GM11168 (cell line): ENCODE measurements around the gene RAB6B.

ENCODE experiments used
- in situ Hi-C: fragments of 300-500 bp; cut with MboI; formaldehyde crosslinking; loops from one replicate; pipeline ENCODE4 v1.12.0; 2022; ENCODE audit warnings: low sequenced_read_pairs; ENCODE audit not compliant: unreplicated experiment

Gene RAB6B

GRCh38 chr3:133840055-133840737 lies 55.5 kb downstream of the RAB6B start:
- in situ Hi-C loops, result no loop called here

- in situ Hi-C loops, result no loop called here
Measured at GRCh38 chr3:133838916-133839800, 56.5 kb downstream of the RAB6B start.

DNA sequence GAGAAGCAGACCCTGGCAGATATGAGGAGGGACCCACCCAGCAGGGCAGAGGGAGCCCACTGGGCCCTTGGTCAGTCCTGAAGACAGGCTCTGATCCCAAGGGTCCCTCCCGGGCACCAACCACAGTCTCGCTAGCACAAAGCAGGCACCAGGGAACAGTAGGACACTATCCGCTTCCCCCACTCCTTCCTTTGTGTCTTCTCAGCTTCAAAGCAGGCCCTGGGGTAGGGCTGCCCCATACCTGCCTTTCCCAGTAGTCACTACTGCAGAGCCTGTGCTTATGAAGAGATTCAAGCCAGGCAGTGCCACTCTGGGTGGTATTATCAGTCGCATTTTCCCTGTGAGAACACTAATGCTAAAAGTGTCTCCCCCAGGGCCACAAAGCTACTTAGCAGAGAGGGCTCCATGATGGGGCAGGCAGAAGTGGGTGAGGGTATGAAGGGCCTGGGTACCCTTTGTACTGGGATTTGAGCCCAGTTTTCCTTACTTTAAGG lies 57.3 kb downstream of the RAB6B start:
- in situ Hi-C loops, result no loop called here

DNA sequence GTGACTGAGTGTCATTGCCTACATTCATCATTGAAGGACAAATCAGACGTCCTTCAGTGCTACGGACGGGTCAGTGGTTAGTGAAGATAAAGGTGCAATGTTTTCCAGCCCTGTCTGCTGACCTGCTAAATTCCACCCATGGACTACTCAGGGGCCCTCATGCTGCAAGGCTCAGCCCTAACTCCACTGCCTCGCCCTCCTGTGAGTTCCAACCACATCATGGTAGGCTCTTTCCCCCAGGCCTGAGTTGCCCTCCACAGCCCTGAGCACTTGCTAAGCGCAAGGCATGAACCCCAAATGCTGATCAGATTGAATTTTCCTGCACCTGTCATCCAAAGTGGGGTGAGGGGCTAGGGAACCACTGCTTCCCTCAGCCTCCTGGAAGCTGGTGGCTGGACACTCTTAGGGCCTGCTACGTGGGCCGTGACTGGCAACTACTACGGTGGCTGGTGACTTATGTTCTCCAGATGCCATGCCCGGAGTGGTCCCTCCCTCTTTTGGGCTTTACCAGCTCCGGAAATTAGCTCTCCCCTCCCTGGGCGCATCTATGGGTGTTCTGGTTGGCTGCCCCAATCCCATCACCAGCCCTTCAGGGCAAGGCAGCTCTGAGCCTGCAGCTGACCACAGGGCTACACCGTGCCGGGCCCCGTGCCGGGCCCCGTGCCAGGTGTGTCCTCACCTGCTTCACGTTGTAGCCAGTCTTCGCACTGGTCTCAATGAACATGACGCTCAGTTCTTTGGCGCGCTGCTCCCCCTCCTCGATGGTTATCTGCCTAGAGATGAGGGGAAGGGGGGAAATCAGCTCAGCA lies 58.0 kb downstream of the RAB6B start:
- in situ Hi-C loops, result no loop called here

GRCh38 chr3:133836497-133837158 lies 59.1 kb downstream of the RAB6B start:
- in situ Hi-C loops, result no loop called here

DNA sequence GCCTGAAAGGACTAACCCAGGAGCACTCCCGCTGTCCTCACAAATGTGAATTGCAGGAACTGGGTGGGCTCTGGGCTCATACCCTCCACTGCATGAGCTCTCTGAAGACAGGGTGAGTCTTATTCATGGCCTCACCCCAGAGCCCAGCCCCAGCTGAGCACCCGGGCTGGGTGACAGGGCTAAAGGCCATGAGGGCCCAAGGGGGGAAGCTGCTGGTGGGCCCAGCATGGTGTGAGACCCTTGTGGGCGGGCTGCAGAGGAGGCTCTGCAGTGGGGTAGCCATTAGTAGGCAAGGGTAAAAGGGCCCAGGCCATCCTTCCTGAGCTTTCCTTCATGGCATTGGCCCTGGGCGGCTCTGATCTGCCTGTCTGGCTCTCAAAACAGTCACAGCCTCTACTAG lies 59.7 kb downstream of the RAB6B start:
- in situ Hi-C loops, result no loop called here

- in situ Hi-C loops, result no loop called here
Measured at GRCh38 chr3:133835418-133835743, 60.3 kb downstream of the RAB6B start.

- in situ Hi-C loops, result no loop called here
Measured at GRCh38 chr3:133834621-133835417, 60.9 kb downstream of the RAB6B start.

GRCh38 chr3:133833880-133834620 lies 61.6 kb downstream of the RAB6B start:
- in situ Hi-C loops, result no loop called here

- in situ Hi-C loops, result no loop called here
Measured at GRCh38 chr3:133833267-133833666, 62.4 kb downstream of the RAB6B start.

GRCh38 chr3:133832802-133833144 lies 62.9 kb downstream of the RAB6B start:
- in situ Hi-C loops, result no loop called here

DNA sequence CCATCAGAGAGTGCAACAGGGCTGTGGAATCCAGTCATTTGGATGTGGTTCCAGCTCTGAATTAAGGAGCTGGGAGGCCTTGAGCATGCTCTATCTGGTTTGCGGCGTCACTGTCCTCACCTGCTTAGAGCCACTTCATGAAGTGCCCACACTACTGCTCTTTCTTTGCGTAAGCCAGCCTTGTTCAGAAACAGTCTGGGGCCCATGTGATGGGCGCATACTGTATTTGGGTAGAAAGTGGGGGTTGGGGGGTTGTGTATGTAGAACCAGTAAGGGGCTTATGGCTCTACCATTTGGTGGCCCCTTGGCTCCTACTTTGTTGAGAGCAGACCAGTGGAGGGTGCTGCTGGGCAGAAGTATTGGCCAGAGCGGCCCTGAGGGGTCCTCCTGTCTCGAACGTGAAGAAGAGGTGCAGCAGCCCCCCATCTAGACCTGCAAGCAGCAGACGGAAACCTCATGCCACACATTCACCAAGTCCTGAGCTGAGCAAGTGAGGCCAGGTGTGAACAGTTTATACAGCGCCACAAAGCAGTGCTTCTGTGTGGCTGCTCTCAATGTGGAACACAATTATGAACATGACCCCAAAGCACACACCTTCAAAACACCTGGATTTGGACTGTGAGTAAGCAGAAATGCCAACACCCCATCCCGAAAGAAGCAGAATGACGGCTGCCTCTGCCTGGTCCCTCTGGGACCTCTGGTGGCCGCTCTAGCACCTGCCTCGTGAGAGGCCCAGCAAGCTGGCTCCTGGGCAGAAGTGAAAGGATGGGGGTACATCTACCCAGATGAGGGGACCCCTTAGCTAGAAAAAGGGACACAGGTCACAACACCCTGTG lies 63.5 kb downstream of the RAB6B start:
- in situ Hi-C loops, result no loop called here

- in situ Hi-C loops, result no loop called here
Measured at GRCh38 chr3:133830071-133830470, 65.6 kb downstream of the RAB6B start.

GRCh38 chr3:133829310-133829707 lies 66.4 kb downstream of the RAB6B start:
- in situ Hi-C loops, result loop anchor here (10.0 kb wide), 1 partner anchor 95 kb away; no protein-coding TSS in a partner anchor

DNA sequence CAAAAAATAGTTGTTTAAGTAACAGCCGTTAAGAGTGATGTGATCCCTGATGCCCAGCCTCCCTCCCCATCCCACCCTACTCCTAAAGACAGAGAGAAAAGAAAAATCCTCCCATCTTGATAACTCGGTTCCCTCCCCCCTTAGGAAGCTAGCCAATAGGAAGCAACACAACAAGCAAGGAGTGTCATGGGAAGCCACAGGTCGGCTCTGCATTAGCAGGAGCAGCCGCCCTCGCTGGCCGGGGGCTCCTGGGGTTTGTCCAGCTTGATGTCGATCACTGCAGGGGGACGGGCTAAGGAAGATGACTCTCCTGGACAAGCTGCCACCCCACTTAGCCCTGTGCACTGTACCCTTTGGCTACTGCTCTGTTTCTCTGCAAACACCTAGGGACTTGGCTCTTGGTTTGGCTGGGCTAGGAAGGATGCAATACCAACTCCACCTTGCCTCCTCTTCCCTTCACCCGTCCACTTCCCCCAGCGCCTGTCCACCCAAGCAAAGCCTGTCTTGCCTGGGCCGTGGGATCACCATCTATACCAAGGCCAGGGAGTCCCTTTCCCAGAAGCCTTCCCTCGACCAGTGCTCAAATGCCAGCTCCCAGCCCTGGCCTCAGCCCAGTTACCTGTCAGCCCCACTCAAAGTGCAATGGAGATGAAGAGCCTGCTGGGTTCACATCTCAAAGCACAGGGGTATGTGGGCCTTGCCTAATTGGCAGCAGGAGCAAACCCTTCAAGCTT lies 66.9 kb downstream of the RAB6B start:
- in situ Hi-C loops, result loop anchor here (10.0 kb wide), 1 partner anchor 96 kb away; no protein-coding TSS in a partner anchor

GRCh38 chr3:133827684-133828083 lies 68.0 kb downstream of the RAB6B start:
- in situ Hi-C loops, result loop anchor here (10.0 kb wide), 1 partner anchor 97 kb away; no protein-coding TSS in a partner anchor

GRCh38 chr3:133827136-133827535 lies 68.5 kb downstream of the RAB6B start:
- in situ Hi-C loops, result loop anchor here (10.0 kb wide), 1 partner anchor 98 kb away; no protein-coding TSS in a partner anchor
